ENCODE data around the gene URB2.
"Not testable (repeated sequence)": the region's sequence is repeated elsewhere in the genome, so short reads cannot be mapped to it uniquely, and the experiment has no call there.

DNA sequence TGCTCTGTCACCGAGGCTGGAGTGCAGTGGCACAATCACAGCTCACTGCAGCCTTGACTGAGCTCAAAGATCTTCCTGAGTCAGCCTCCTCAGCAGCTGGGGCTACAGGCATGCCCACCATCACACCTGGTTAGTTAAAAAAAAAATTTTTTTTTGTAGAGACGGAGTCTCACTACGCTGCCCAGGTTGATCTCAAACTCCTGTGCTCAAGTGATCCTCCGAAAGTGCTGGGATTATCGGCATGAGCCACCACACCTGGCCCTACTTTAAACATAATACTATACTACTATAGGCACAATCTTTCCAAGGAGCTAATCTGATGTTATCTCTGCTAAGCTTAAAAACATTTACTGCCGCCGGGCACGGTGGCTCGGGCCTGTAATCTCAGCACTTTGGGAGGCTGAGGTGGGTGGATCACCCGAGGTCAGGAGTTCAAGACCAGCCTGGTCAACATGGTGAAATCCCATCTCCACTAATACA, 3.4 kb upstream of the URB2 start:
- TF ChIP-seq, protein P1, sequence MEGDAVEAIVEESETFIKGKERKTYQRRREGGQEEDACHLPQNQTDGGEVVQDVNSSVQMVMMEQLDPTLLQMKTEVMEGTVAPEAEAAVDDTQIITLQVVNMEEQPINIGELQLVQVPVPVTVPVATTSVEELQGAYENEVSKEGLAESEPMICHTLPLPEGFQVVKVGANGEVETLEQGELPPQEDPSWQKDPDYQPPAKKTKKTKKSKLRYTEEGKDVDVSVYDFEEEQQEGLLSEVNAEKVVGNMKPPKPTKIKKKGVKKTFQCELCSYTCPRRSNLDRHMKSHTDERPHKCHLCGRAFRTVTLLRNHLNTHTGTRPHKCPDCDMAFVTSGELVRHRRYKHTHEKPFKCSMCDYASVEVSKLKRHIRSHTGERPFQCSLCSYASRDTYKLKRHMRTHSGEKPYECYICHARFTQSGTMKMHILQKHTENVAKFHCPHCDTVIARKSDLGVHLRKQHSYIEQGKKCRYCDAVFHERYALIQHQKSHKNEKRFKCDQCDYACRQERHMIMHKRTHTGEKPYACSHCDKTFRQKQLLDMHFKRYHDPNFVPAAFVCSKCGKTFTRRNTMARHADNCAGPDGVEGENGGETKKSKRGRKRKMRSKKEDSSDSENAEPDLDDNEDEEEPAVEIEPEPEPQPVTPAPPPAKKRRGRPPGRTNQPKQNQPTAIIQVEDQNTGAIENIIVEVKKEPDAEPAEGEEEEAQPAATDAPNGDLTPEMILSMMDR (IDR thresholded peaks at IDR 0.05; ENCODE audit: insufficient read depth, low read depth, low read length): not testable (repeated sequence)
- not testable (repeated sequence) for TF ChIP-seq EZH2 (IDR thresholded peaks at IDR 0.05; ENCODE audit: insufficient read depth, low read length)
